ENCODE data around the gene APBA2. TPM values are rescaled to one million over a fixed set of nuclear protein-coding genes. Genes with fewer than 3 reads are reported as not detected.

The APBA2 gene
- total RNA-seq, 1 donor from 2014 or later: 0.38 TPM

- DNase-seq: no peak
- peaks cover 6% of the 10 kb centered on the region for H3K9me3 ChIP-seq (replicated peaks)
- H3K27ac ChIP-seq (replicated peaks): no peak overlapping the region
- no peak overlapping the region for H3K4me3 ChIP-seq
- intact Hi-C loops (cut with micrococcal nuclease): no loop called here
- no peaks in the 10 kb centered on the region for H3K36me3 ChIP-seq
- peaks cover 39% of the 10 kb centered on the region for H3K27me3 ChIP-seq (ENCODE audit: low read depth)
- TF ChIP-seq CTCF (IDR thresholded peaks at IDR 0.05; ENCODE audit: borderline replicate concordance): no peak
- no peaks in the 10 kb centered on the region for H3K4me1 ChIP-seq
Measured at GRCh38 chr15:29087521-29088285, 201.9 kb downstream of the APBA2 start.

- intact Hi-C loops (cut with micrococcal nuclease): no loop called here
- H3K27ac ChIP-seq (replicated peaks): no peak overlapping the region
- H3K4me3 ChIP-seq: no peak overlapping the region
Measured at GRCh38 chr15:29088666-29089065, 202.9 kb downstream of the APBA2 start.

GRCh38 chr15:29089731-29090616, 204.2 kb downstream of the APBA2 start:
- Histone ChIP-seq H3K36me3 (no peaks in the 10 kb centered on the region), H3K4me1 (no peaks in the 10 kb centered on the region), H3K9me3 (replicated peaks) (no peaks in the 10 kb centered on the region), H3K27me3 (ENCODE audit: low read depth) (peaks cover 39% of the 10 kb centered on the region), H3K4me3 (no peak overlapping the region), H3K27ac (replicated peaks) (no peak overlapping the region)
- intact Hi-C loops (cut with micrococcal nuclease): no loop called here
- TF ChIP-seq CTCF (IDR thresholded peaks at IDR 0.05; ENCODE audit: borderline replicate concordance): no peak
- no peak for DNase-seq

More at GRCh38 chr15:29088666-29089065, 202.9 kb downstream of the APBA2 start:
- Histone ChIP-seq H3K36me3 (no peaks in the 10 kb centered on the region), H3K4me1 (no peaks in the 10 kb centered on the region), H3K27me3 (ENCODE audit: low read depth) (peaks cover 39% of the 10 kb centered on the region), H3K9me3 (replicated peaks) (peaks cover 6% of the 10 kb centered on the region)
- no peak for TF ChIP-seq CTCF (IDR thresholded peaks at IDR 0.05; ENCODE audit: borderline replicate concordance)
- no peak for DNase-seq

GRCh38 chr15:29090617-29091466, 205.1 kb downstream of the APBA2 start:
- intact Hi-C loops (cut with micrococcal nuclease): no loop called here
- H3K9me3 ChIP-seq (replicated peaks): no peaks in the 10 kb centered on the region
- DNase-seq: no peak
- no peak overlapping the region for H3K4me3 ChIP-seq
- no peaks in the 10 kb centered on the region for H3K4me1 ChIP-seq
- no peaks in the 10 kb centered on the region for H3K36me3 ChIP-seq
- H3K27ac ChIP-seq (replicated peaks): no peak overlapping the region
- peaks cover 39% of the 10 kb centered on the region for H3K27me3 ChIP-seq (ENCODE audit: low read depth)
- peak; percentile 72 for TF ChIP-seq CTCF (IDR thresholded peaks at IDR 0.05; ENCODE audit: borderline replicate concordance)

GRCh38 chr15:29091666-29092065, 205.9 kb downstream of the APBA2 start:
- no peak for DNase-seq
- Histone ChIP-seq H3K4me3 (no peak overlapping the region), H3K4me1 (no peaks in the 10 kb centered on the region), H3K36me3 (no peaks in the 10 kb centered on the region), H3K27me3 (ENCODE audit: low read depth) (peaks cover 39% of the 10 kb centered on the region), H3K27ac (replicated peaks) (no peak overlapping the region), H3K9me3 (replicated peaks) (no peaks in the 10 kb centered on the region)
- TF ChIP-seq CTCF (IDR thresholded peaks at IDR 0.05; ENCODE audit: borderline replicate concordance): no peak
- intact Hi-C loops (cut with micrococcal nuclease): no loop called here

Data from left ventricle myocardium inferior (tissue), 1 donor.